GM12875 (cell line): Measurements from ENCODE around the gene NDUFB2.
"Not testable (repeated sequence)": the region's sequence is repeated elsewhere in the genome, so short reads cannot be mapped to it uniquely, and the experiment has no call there.

ENCODE experiments used
- H3K4me3 ChIP-seq: one replicate; pipeline ENCODE4 v1.5.1; 2011; ENCODE audit warnings: low read depth, low read length, control low read depth
- TF ChIP-seq, protein P1 (sequence below): IDR thresholded peaks from 2 replicates; pipeline ENCODE4 v1.5.1; 2011; ENCODE audit warnings: low read depth, mild to moderate bottlenecking, control low read depth, inconsistent platforms, low read length, moderate library complexity, borderline replicate concordance; ENCODE audit not compliant: insufficient read depth

The NDUFB2 gene

DNA sequence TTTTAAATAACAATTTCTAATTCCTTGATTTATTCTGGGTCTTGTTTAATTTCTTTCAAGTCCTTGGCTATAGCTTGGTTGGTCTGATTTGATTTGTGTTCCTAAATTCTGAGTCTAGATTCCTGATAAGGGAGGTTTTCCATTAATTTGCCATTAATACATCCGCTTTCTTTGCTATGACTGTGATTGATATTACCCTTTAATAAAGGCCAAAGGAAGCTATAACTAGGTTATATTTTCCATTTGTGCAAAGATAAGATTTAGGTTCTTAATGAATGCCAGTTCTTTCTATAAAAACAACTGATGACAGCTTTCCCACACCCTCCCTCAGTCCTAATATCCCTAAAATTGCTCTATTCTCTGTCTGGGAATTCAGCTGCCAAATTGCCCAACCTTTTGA lies 28.2 kb downstream of the NDUFB2 start:
- TF ChIP-seq, protein P1, sequence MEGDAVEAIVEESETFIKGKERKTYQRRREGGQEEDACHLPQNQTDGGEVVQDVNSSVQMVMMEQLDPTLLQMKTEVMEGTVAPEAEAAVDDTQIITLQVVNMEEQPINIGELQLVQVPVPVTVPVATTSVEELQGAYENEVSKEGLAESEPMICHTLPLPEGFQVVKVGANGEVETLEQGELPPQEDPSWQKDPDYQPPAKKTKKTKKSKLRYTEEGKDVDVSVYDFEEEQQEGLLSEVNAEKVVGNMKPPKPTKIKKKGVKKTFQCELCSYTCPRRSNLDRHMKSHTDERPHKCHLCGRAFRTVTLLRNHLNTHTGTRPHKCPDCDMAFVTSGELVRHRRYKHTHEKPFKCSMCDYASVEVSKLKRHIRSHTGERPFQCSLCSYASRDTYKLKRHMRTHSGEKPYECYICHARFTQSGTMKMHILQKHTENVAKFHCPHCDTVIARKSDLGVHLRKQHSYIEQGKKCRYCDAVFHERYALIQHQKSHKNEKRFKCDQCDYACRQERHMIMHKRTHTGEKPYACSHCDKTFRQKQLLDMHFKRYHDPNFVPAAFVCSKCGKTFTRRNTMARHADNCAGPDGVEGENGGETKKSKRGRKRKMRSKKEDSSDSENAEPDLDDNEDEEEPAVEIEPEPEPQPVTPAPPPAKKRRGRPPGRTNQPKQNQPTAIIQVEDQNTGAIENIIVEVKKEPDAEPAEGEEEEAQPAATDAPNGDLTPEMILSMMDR: no peak
- H3K4me3 ChIP-seq: no peak overlapping the region

DNA sequence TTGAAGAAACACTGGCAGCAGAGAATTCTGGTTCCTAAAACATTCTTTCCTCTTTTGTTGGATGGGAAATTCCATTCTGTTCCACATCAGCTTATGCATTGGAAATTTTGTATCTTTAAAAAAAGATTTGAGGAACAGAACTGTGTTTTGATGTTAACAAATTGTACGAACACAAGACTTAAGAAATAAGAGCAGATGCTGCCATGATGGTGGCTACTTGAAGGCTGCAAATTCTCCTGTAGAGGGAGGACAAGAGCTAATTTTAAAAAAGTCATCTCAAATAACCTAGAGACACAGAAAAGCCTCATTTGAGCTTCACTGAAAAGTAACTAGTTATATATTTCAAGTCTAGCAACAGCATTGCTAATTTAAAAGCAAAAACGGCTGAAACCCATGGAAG lies 29.8 kb downstream of the NDUFB2 start:
- H3K4me3 ChIP-seq: no peak overlapping the region
- TF ChIP-seq, protein P1: peak; percentile 11; the same call in 1 of the 2 replicates

DNA sequence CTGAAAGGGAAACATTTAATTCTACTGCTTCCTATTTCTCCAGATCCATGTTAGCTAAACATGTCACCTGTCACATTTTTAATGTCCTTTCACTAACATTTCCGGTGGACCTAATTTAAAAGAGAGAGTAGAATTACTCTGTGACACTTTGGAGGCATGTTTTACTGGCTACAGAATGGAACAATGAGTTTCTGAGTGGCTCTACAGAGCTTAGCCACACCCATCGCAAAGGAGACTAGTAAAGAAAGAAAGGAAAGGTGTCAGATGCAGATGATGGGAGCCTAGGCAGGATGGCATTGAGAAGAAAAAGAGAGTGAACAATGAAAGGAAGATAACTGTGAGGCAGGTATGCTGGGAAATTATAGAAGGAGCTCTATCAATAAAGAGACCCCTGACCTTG lies 35.9 kb downstream of the NDUFB2 start:
- TF ChIP-seq, protein P1: no peak
- H3K4me3 ChIP-seq: no peak overlapping the region

DNA sequence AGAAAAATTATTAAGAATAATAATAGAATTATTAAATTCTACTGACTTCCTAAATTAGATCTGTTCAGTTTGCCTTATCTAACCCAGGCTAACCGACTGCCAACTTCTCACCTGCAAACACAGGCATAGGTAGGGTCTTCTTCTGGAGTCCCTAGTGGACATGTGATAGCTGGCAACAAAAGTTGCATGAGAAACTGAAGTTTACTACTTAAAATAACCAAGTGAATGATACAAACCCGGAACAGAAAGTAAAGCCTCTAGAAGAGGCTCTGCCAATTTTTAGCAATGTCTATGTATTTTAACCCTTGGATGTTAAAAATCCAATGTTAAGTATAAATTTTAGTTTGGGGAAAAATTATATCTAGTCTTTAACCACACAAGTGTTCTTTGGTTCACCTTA lies 37.6 kb downstream of the NDUFB2 start:
- no peak overlapping the region for H3K4me3 ChIP-seq
- TF ChIP-seq, protein P1: no peak

DNA sequence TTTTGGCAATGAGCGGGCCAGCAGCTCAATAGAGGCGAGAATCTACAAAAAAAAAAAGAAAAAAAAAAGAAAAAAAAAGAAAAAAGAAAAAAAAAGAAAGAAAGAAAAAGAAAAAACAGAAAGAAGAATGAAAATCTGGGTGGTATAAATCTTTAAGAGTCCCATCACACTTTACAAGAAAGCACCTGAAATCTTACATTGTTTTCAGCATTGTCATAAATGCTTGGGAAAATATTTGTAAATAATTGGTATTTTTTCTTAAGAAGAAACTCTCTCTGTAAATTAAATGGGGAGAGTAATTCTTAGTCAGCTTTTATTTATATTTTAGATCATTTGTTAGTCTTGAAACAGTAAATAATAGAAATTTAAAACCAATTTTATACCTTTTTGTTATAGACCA lies 38.2 kb downstream of the NDUFB2 start:
- no peak overlapping the region for H3K4me3 ChIP-seq
- TF ChIP-seq, protein P1: no peak

DNA sequence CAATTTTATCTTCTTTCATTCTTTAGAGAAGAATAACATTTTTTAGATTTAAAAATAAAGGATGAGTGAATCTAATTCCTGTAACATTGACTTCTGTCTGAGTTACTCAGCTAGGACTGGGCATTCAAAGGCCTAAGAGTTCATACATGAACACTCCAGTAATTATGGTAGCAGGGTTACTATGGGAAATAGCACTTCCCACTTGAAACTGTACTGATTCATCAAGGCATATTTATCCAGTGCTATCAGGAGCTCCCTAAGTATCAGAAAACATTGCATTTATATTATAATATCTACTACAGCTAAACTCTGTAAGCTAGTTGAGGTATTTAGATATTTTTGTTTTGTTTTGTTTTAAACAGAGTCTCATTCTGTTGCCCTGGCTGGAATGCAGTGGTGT lies 41.8 kb downstream of the NDUFB2 start:
- H3K4me3 ChIP-seq: no peak overlapping the region
- TF ChIP-seq, protein P1: no peak

DNA sequence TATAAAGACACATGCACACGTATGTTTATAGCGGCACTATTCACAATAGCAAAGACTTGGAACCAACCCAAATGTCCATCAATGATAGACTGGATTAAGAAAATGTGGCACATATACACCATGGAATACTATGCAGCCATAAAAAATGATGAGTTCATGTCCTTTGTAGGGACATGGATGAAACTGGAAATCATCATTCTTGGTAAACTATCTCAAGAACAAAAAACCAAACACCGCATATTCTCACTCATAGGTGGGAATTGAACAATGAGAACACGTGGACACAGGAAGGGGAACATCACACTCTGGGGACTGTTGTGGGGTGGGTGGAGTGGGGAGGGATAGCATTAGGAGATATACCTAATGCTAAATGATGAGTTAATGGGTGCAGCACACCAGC lies 46.7 kb downstream of the NDUFB2 start:
- not testable (repeated sequence) for H3K4me3 ChIP-seq

DNA sequence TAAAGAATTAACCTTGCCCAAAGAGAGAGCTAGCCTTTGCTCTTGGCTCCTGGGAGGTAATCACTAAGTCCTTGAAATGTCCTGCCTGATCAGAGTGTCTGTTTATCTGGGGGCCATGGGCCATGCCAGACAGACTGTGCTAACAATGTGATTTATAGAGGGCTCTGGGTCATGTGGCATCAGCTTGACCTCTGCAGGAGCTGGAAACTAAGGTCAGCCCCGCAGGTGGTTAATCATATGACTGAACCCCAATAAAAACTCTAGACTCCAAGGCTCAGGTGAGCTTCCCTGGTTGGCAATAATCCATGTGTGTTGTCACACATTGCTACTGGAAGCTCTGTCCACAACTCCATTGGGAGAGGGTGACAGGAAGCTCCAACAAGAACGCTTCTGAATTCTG lies 47.5 kb downstream of the NDUFB2 start:
- TF ChIP-seq, protein P1: no peak
- H3K4me3 ChIP-seq: no peak overlapping the region
